PC-9 (cell line): ENCODE results near the gene RASD2. TPM values are rescaled to one million over a fixed set of nuclear protein-coding genes. Genes with fewer than 3 reads are reported as not detected.

Experiments used
- BruUV-seq: library from RNA; stranded (reverse); fragments of 400-500 nt; replicated peaks from 2 replicates; lab custom pipeline; 2021; lab: Mats Ljungman, UMichigan
- CTCF ChIA-PET: fragments of 300-600 bp; sonication (Branson Sonifier 250); formaldehyde crosslinking; loops from one replicate; lab custom pipeline; 2022; ENCODE audit warnings: antibody characterized with exemption; lab: Charles Lee
- POLR2A ChIA-PET: fragments of 300-600 bp; sonication (Branson Sonifier 250); formaldehyde crosslinking; loops from one replicate; lab custom pipeline; 2022; ENCODE audit warnings: antibody characterized with exemption; ENCODE audit not compliant: unreplicated experiment; lab: Charles Lee
- DNase-seq, 2 experiments: peaks; one replicate each; pipeline versions ENCODE4 v3.0.0 to v3.0.0-alpha.2; 2015 to 2022; ENCODE audit warnings: mixed read lengths in 1 of 2
- H2AFZ ChIP-seq: fragments of 200-600 bp; sonication (generic); 2 replicates; pipeline ENCODE4 v1.8.1; 2017; ENCODE audit warnings: antibody characterized with exemption
- H3F3A ChIP-seq: fragments of 200-600 bp; sonication (generic); 2 replicates; pipeline ENCODE4 v1.8.1; 2017; ENCODE audit warnings: antibody characterized with exemption, mild to moderate bottlenecking, low read depth; ENCODE audit not compliant: insufficient read depth
- H3K27ac ChIP-seq: fragments of 200-600 bp; sonication (generic); 2 replicates; pipeline ENCODE4 v1.6.1; 2016; ENCODE audit warnings: mixed run types
- H3K27me3 ChIP-seq: fragments of 200-600 bp; sonication (generic); 2 replicates; pipeline ENCODE4 v1.6.1; 2016; ENCODE audit warnings: low read depth, mixed run types; ENCODE audit not compliant: insufficient read depth
- H3K36me3 ChIP-seq: fragments of 200-600 bp; sonication (generic); 2 replicates; pipeline ENCODE4 v1.6.1; 2016; ENCODE audit warnings: low read depth, mixed run types
- H3K4me1 ChIP-seq: fragments of 200-600 bp; sonication (generic); replicated peaks from 2 replicates; pipeline ENCODE4 v1.6.1; 2016; ENCODE audit warnings: mixed run types; ENCODE audit not compliant: insufficient read depth
- H3K4me2 ChIP-seq: fragments of 200-600 bp; sonication (generic); 2 replicates; pipeline ENCODE4 v1.6.1; 2017; ENCODE audit warnings: mixed run types
- H3K4me3 ChIP-seq: fragments of 200-600 bp; sonication (generic); 2 replicates; pipeline ENCODE4 v1.6.1; 2016; ENCODE audit warnings: mixed run types
- H3K79me2 ChIP-seq: fragments of 200-600 bp; sonication (generic); 2 replicates; pipeline ENCODE4 v1.6.1; 2017; ENCODE audit warnings: low read depth, mixed run types
- H3K9me2 ChIP-seq: fragments of 200-600 bp; sonication (generic); 2 replicates; pipeline ENCODE4 v1.8.1; 2017; ENCODE audit warnings: mild to moderate bottlenecking; ENCODE audit not compliant: insufficient read depth
- H3K9me3 ChIP-seq: fragments of 200-600 bp; sonication (generic); 2 replicates; pipeline ENCODE4 v1.8.1; 2016; ENCODE audit warnings: low read depth; ENCODE audit not compliant: insufficient read depth
- H4K20me1 ChIP-seq: fragments of 200-600 bp; sonication (generic); 2 replicates; pipeline ENCODE4 v1.8.1; 2017; ENCODE audit not compliant: insufficient read depth
- EZH2 ChIP-seq: fragments of 200-600 bp; sonication (generic); IDR thresholded peaks from 2 replicates; pipeline ENCODE4 v1.8.0; 2017; ENCODE audit warnings: antibody characterized with exemption, low read depth
- intact Hi-C: fragments of 100-400 bp; cut with micrococcal nuclease; formaldehyde crosslinking; loops from one replicate; pipeline ENCODE4 v1.10.0; 2022; ENCODE audit not compliant: unreplicated experiment
- total RNA-seq: library from RNA; stranded (reverse); gene quantifications from 2 replicates; pipeline ENCODE4 v1.2.3, GENCODE V29; 2021
- TF ChIP-seq, protein P1 (sequence below): fragments of 200-600 bp; sonication (generic); conservative IDR thresholded peaks from 2 replicates; pipeline ENCODE4 v1.6.1; 2017; ENCODE audit warnings: mixed run types, antibody characterized with exemption, mild to moderate bottlenecking, moderate library complexity

Gene RASD2
- total RNA-seq, 1 experiment from 2014 or later, result 0.70 TPM

DNA sequence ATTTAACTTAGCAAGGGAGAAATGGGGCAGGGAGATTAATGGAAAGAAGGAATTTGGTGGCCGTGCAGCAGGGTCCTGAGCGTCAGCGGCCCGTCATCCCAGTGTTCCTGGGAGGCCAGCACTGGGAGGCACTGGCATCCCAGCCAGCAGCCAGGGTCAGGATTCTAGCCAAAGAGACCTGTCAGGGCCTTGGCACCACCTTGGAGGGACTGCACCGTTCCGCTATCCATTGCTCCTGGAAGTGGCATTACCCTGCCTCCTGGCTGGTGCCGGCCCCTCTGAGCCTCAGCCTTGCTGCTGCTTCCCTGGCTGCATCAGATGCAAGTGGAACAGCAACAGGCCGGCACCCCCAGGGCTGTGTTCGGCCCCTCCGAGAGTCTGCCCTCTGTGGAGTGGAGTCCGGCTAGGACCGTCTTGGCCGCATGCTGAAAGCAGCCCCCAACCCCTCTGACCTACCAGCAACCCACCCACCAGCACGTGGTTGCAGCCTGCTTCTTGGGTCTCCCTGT, 30.1 kb downstream of the RASD2 start:
- H2AFZ ChIP-seq, result no peak overlapping the region
- no peak overlapping the region for H3K27ac ChIP-seq
- H3K9me3 ChIP-seq, result no peaks in the 10 kb centered on the region
- no peaks in the 10 kb centered on the region for H3K9me2 ChIP-seq
- no peak overlapping the region for H3K4me2 ChIP-seq
- peaks cover 15% of the 10 kb centered on the region for H3K4me1 ChIP-seq
- H4K20me1 ChIP-seq, result peaks cover 19% of the 10 kb centered on the region; the same call in 1 of the 2 replicates
- no peak for DNase-seq
- no peaks in the 10 kb centered on the region for H3K27me3 ChIP-seq
- H3K36me3 ChIP-seq, result 0 out of 2 replicates have a peak, but pooled peaks cover 4% of the 10 kb centered on the region
- no peaks in the 10 kb centered on the region for H3K79me2 ChIP-seq
- no TSS peak for BruUV-seq
- peaks cover 86% of the 10 kb centered on the region for H3F3A ChIP-seq
- CTCF ChIA-PET, result no interaction called here
- POLR2A ChIA-PET, result no interaction called here
- TF ChIP-seq EZH2, result no peak
- TF ChIP-seq, protein P1, sequence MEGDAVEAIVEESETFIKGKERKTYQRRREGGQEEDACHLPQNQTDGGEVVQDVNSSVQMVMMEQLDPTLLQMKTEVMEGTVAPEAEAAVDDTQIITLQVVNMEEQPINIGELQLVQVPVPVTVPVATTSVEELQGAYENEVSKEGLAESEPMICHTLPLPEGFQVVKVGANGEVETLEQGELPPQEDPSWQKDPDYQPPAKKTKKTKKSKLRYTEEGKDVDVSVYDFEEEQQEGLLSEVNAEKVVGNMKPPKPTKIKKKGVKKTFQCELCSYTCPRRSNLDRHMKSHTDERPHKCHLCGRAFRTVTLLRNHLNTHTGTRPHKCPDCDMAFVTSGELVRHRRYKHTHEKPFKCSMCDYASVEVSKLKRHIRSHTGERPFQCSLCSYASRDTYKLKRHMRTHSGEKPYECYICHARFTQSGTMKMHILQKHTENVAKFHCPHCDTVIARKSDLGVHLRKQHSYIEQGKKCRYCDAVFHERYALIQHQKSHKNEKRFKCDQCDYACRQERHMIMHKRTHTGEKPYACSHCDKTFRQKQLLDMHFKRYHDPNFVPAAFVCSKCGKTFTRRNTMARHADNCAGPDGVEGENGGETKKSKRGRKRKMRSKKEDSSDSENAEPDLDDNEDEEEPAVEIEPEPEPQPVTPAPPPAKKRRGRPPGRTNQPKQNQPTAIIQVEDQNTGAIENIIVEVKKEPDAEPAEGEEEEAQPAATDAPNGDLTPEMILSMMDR, result no peak
- H3K4me3 ChIP-seq, result no peak overlapping the region
- intact Hi-C loops, result no loop called here

DNA sequence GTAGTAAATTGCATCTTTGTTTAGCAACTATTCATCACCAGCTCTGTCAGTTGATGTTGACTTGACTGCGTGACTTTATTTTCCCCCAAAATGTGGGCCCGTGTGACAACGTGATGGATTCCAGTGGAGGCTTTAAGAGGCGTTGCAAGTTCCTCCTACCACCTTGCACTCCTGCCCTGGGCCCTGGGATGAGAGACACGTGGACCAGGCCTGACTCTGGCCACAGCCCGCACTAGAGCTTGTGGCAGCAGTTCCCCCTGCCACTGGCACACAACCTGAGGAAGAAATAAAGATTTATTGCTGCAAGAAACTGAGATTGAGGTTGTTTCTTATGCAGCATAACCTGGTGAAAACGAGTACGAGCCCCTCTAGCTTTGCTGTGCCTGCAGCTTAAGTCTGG, 31.9 kb downstream of the RASD2 start:
- no peak for DNase-seq
- TF ChIP-seq, protein P1, result no peak
- TF ChIP-seq EZH2, result no peak
- H3K4me1 ChIP-seq, result peaks cover 15% of the 10 kb centered on the region
- no peak overlapping the region for H3K4me2 ChIP-seq
- 0 out of 2 replicates have a peak, but pooled peaks cover 4% of the 10 kb centered on the region for H3K36me3 ChIP-seq
- no peaks in the 10 kb centered on the region for H3K9me2 ChIP-seq
- no peaks in the 10 kb centered on the region for H3K9me3 ChIP-seq
- intact Hi-C loops, result no loop called here
- no peaks in the 10 kb centered on the region for H3K79me2 ChIP-seq
- H3K27ac ChIP-seq, result no peak overlapping the region
- POLR2A ChIA-PET, result no interaction called here
- BruUV-seq, result no TSS peak
- H3K4me3 ChIP-seq, result no peak overlapping the region
- no peak overlapping the region for H2AFZ ChIP-seq
- peaks cover 19% of the 10 kb centered on the region; the same call in 1 of the 2 replicates for H4K20me1 ChIP-seq
- peaks cover 71% of the 10 kb centered on the region for H3F3A ChIP-seq
- CTCF ChIA-PET, result no interaction called here
- no peaks in the 10 kb centered on the region for H3K27me3 ChIP-seq

- no peak for DNase-seq
- Histone ChIP-seq H3K27me3 (no peaks in the 10 kb centered on the region), H3K79me2 (peaks cover 10% of the 10 kb centered on the region), H4K20me1 (0 out of 2 replicates have a peak, but pooled peaks cover 3% of the 10 kb centered on the region), H3K9me2 (no peaks in the 10 kb centered on the region), H3K4me1 (no peaks in the 10 kb centered on the region; the same call in 1 of the 2 replicates), H3K27ac (no peak overlapping the region), H3F3A (peaks cover 51% of the 10 kb centered on the region), H3K4me2 (no peak overlapping the region), H3K4me3 (no peak overlapping the region), H2AFZ (no peak overlapping the region), H3K9me3 (no peaks in the 10 kb centered on the region), H3K36me3 (peaks cover 24% of the 10 kb centered on the region)
- TF ChIP-seq EZH2, result no peak
- TF ChIP-seq, protein P1, result no peak
- no TSS peak for BruUV-seq
- POLR2A ChIA-PET, result no interaction called here
- intact Hi-C loops, result no loop called here
- CTCF ChIA-PET, result no interaction called here
These were observed 34.6 kb downstream of the RASD2 start for GRCh38 chr22:35575116-35575748.
